ENCODE results near the gene C1QTNF9B.
"Not testable (repeated sequence)": the region's sequence is repeated elsewhere in the genome, so short reads cannot be mapped to it uniquely, and the experiment has no call there.

C1QTNF9B gene

DNA sequence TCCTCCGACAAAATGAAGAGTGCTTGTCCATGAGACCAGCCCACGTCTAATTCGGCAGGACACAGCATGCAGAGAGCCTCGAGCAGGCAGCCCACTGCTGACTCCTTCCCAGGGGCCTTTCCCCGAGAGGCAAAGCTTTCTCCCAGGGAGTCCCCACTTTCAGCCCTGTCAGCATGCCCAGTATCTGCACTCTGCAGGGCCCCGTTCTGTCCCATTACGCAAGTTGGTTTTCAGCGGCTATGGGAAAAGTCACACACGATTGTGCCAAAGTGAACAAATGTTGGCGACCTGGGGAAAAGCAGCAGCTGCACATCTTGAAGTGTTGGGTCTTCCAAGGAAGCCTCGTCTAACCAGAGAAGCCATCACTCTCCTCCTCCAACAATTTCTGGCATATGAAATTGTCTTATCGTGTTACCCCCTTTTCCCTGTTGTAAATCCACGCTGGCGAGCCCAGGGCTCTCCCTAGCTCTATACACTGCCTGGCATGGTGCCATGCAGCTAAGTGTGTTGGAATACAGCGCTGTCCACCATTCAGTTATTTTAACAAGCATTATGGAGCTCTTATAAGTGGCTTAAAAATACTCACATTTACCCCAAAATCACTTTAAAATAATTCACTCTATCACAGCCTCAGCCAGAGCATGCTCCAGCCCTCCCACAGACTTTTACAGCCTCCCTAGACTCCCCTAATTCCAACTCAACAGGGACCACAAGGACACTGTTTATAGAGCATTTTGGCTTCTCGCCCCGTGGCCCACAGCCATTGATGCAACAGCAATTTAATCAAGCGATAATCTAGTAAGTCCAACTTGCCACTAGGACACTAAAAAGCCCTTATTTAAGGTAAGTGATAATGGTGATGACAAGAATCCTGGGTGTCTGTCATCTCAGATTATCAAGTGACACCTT is 16.6 kb downstream of the C1QTNF9B start:
- H3K27ac ChIP-seq (ENCODE audit: low read depth in 2 of 2, low read length in 2 of 2); H3K9ac ChIP-seq (ENCODE audit: low read depth in 1 of 2, low read length in 2 of 2); H3K4me3 ChIP-seq (ENCODE audit: low read length in 2 of 2); H3K27me3 ChIP-seq (ENCODE audit: control insufficient read depth in 2 of 2, insufficient read depth in 2 of 2, low read length in 2 of 2); H3K9me3 ChIP-seq (ENCODE audit: control insufficient read depth in 2 of 2, low read length in 2 of 2); H3K4me1 ChIP-seq (ENCODE audit: control insufficient read depth in 2 of 2, insufficient read depth in 2 of 2, low read length in 2 of 2): not testable (repeated sequence)
- H3K36me3 ChIP-seq (ENCODE audit: control insufficient read depth in 2 of 2, insufficient read depth in 2 of 2, low read length in 2 of 2) = peaks cover 9 to 21% of the 10 kb centered on the region in 2 donors

DNA sequence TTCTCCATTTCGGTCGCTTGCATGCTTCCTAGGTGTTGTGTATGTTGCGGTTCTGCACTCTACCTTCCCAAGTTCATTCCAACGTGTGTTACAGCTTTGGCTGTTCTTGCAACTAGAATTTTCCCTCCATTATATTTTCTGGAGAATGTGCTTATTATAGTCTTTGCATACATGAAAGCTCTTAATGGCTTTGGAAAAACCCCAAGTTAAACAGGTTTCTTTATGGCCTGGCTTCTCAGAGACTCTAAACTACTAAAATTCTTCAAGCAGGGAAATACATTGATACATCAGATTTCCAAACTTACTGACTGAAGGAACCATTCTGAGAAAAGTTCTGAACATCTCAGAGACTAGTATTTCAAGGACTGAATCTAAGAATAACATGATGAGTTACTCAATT is 20.0 kb downstream of the C1QTNF9B start:
- H3K4me3 ChIP-seq (ENCODE audit: low read length in 2 of 2) = no peak overlapping the region
- H3K36me3 ChIP-seq (ENCODE audit: control insufficient read depth in 2 of 2, insufficient read depth in 2 of 2, low read length in 2 of 2) = peaks cover 4 to 10% of the 10 kb centered on the region in 2 donors
- no peak overlapping the region for H3K27ac ChIP-seq (ENCODE audit: low read depth in 2 of 2, low read length in 2 of 2)
- H3K4me1 ChIP-seq (ENCODE audit: control insufficient read depth in 2 of 2, insufficient read depth in 2 of 2, low read length in 2 of 2) = no peaks in the 10 kb centered on the region
- no peak overlapping the region for H3K9ac ChIP-seq (ENCODE audit: low read depth in 1 of 2, low read length in 2 of 2)
- no peaks in the 10 kb centered on the region for H3K9me3 ChIP-seq (ENCODE audit: control insufficient read depth in 2 of 2, low read length in 2 of 2)
- H3K27me3 ChIP-seq (ENCODE audit: control insufficient read depth in 2 of 2, insufficient read depth in 2 of 2, low read length in 2 of 2) = no peaks in the 10 kb centered on the region

DNA sequence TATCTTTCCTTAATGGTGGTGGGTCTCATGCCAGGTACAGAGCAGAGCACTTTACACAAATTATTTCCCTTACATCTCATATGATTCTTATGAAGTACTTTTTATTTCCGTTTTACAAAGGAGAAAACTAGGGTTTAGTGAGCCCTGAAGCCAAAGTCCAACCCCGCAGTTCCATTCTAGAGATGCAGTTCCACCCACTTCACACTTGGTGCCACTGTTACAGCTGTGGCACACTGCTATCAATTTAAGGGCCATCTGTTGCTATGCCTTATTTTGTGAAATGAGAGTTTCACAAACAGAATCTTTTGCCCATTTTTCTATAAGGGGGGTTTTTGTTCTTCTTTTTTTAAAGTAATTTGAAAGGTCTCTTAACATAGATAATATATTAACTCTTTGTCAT is 21.0 kb downstream of the C1QTNF9B start:
- no peaks in the 10 kb centered on the region for H3K27me3 ChIP-seq (ENCODE audit: control insufficient read depth in 2 of 2, insufficient read depth in 2 of 2, low read length in 2 of 2)
- no peaks in the 10 kb centered on the region for H3K9me3 ChIP-seq (ENCODE audit: control insufficient read depth in 2 of 2, low read length in 2 of 2)
- H3K36me3 ChIP-seq (ENCODE audit: control insufficient read depth in 2 of 2, insufficient read depth in 2 of 2, low read length in 2 of 2) = peaks cover 4 to 10% of the 10 kb centered on the region in 2 donors
- H3K9ac ChIP-seq (ENCODE audit: low read depth in 1 of 2, low read length in 2 of 2) = no peak overlapping the region
- no peak overlapping the region for H3K4me3 ChIP-seq (ENCODE audit: low read length in 2 of 2)
- H3K27ac ChIP-seq (ENCODE audit: low read depth in 2 of 2, low read length in 2 of 2) = no peak overlapping the region
- H3K4me1 ChIP-seq (ENCODE audit: control insufficient read depth in 2 of 2, insufficient read depth in 2 of 2, low read length in 2 of 2) = no peaks in the 10 kb centered on the region

DNA sequence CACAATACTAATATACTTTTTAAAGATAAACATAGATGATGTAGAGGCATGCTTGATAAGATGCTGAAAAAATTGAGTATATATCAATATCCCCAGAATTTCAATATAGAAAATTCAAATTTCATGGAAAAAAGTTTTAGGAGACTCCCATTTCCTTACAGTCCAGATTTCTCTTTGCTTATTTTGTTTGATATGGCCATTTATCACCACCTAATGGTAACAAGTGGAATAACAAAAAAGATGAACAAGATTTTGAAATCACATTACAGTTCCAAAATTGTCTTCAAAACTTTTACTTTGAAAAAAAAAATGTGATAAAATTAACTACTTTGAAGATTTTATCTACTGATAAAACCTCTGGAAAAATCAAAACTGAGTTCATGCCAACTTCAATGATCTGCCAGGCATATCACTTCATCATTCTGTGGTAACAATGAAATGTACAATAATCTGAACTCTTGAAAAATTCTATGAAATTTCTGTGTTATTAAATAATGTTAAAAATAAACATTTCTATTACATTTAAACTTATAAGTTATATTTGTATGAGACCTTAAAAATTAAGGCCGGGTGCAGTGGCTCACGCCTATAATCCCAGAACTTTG is 25.6 kb downstream of the C1QTNF9B start:
- Histone ChIP-seq H3K36me3 (ENCODE audit: control insufficient read depth in 2 of 2, insufficient read depth in 2 of 2, low read length in 2 of 2) (no peaks in the 10 kb centered on the region), H3K9me3 (ENCODE audit: control insufficient read depth in 2 of 2, low read length in 2 of 2) (no peaks in the 10 kb centered on the region), H3K27ac (ENCODE audit: low read depth in 2 of 2, low read length in 2 of 2) (no peak overlapping the region), H3K9ac (ENCODE audit: low read depth in 1 of 2, low read length in 2 of 2) (no peak overlapping the region), H3K4me1 (ENCODE audit: control insufficient read depth in 2 of 2, insufficient read depth in 2 of 2, low read length in 2 of 2) (no peaks in the 10 kb centered on the region), H3K27me3 (ENCODE audit: control insufficient read depth in 2 of 2, insufficient read depth in 2 of 2, low read length in 2 of 2) (no peaks in the 10 kb centered on the region), H3K4me3 (ENCODE audit: low read length in 2 of 2) (no peak overlapping the region)

DNA sequence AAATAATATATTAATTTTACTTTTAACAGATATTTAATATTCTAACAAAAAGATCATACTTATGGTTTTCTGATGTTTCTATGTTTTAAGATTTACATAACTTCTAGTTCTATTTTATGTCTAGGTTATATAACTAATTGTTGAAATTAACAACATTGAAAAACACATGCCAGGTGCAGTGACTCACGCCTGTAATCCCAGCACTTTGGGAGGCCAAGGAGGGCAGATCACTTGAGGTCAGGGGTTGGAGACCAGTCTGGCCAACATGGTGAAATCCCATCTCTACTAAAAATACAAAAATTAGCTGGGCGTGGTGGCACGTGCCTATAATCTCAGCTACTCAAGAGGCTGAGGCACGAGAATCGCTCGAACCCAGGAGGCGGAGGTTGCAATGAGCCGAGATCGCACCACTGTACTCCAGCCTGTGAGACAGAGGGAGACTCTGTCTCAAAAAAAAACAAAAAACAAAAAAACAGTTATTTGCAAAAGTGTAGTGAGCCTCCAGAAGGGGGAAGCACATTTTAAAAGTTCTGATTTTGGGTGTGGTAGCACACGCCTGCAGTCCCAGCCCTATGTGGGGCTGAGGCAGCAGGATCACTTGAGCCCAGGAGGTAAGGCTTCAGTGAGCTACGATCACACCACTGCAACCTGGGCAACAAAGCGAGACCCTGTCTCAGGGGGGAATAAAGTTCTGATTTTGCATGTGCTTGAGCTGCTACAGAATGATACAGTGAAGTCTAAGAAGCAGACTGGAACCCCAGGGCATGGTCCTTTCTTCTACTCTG is 26.8 kb downstream of the C1QTNF9B start:
- Histone ChIP-seq H3K36me3 (ENCODE audit: control insufficient read depth in 2 of 2, insufficient read depth in 2 of 2, low read length in 2 of 2) (no peaks in the 10 kb centered on the region), H3K4me1 (ENCODE audit: control insufficient read depth in 2 of 2, insufficient read depth in 2 of 2, low read length in 2 of 2) (no peaks in the 10 kb centered on the region), H3K4me3 (ENCODE audit: low read length in 2 of 2) (no peak overlapping the region), H3K9me3 (ENCODE audit: control insufficient read depth in 2 of 2, low read length in 2 of 2) (no peaks in the 10 kb centered on the region), H3K27ac (ENCODE audit: low read depth in 2 of 2, low read length in 2 of 2) (no peak overlapping the region), H3K27me3 (ENCODE audit: control insufficient read depth in 2 of 2, insufficient read depth in 2 of 2, low read length in 2 of 2) (no peaks in the 10 kb centered on the region), H3K9ac (ENCODE audit: low read depth in 1 of 2, low read length in 2 of 2) (no peak overlapping the region)

DNA sequence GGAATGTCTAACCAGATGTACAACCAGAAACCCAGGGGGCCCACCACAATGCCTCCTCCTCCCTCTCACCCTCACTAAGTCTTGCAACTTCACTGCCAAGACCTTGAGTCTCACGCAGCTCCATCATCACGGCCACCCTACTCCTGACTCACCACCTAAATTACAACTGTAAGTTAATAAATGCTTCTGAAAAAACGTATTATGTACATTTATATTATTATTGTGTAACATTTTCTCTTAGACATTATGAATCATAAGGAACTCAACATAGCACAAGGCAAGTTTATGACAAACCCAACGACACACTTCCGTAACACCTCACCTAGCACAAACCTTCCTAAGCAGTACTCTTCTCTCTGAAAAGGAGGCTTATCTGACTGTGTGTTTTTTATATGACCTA is 28.8 kb downstream of the C1QTNF9B start:
- Histone ChIP-seq H3K36me3 (ENCODE audit: control insufficient read depth in 2 of 2, insufficient read depth in 2 of 2, low read length in 2 of 2) (no peaks in the 10 kb centered on the region), H3K4me1 (ENCODE audit: control insufficient read depth in 2 of 2, insufficient read depth in 2 of 2, low read length in 2 of 2) (no peaks in the 10 kb centered on the region), H3K9ac (ENCODE audit: low read depth in 1 of 2, low read length in 2 of 2) (no peak overlapping the region), H3K27me3 (ENCODE audit: control insufficient read depth in 2 of 2, insufficient read depth in 2 of 2, low read length in 2 of 2) (no peaks in the 10 kb centered on the region), H3K4me3 (ENCODE audit: low read length in 2 of 2) (no peak overlapping the region), H3K9me3 (ENCODE audit: control insufficient read depth in 2 of 2, low read length in 2 of 2) (no peaks in the 10 kb centered on the region), H3K27ac (ENCODE audit: low read depth in 2 of 2, low read length in 2 of 2) (no peak overlapping the region)

DNA sequence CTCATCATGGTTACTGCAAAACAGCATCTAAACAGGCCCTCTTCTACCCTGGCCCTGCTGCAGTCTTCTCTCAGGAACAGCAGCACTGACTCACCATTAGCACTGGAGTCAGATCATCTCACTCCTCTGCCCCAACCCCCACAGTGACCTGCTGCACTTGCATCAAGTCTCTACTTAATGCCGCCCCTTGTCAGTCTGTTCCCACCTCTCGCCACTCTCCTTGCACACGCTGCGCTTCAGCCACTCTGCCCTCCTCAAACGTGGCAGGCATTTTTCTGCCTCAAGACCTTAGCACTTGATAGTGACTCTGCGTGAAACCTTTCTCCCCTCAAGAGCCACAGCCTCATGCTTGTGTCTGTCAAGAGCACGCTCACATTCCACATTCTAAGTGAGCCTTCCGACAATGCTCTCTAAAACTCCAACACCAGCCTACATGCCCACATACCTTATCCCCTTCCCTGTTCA is 30.2 kb downstream of the C1QTNF9B start:
- Histone ChIP-seq H3K9me3 (ENCODE audit: control insufficient read depth in 2 of 2, low read length in 2 of 2) (no peaks in the 10 kb centered on the region), H3K4me1 (ENCODE audit: control insufficient read depth in 2 of 2, insufficient read depth in 2 of 2, low read length in 2 of 2) (no peaks in the 10 kb centered on the region), H3K36me3 (ENCODE audit: control insufficient read depth in 2 of 2, insufficient read depth in 2 of 2, low read length in 2 of 2) (no peaks in the 10 kb centered on the region), H3K9ac (ENCODE audit: low read depth in 1 of 2, low read length in 2 of 2) (no peak overlapping the region), H3K27ac (ENCODE audit: low read depth in 2 of 2, low read length in 2 of 2) (no peak overlapping the region), H3K4me3 (ENCODE audit: low read length in 2 of 2) (no peak overlapping the region), H3K27me3 (ENCODE audit: control insufficient read depth in 2 of 2, insufficient read depth in 2 of 2, low read length in 2 of 2) (no peaks in the 10 kb centered on the region)

DNA sequence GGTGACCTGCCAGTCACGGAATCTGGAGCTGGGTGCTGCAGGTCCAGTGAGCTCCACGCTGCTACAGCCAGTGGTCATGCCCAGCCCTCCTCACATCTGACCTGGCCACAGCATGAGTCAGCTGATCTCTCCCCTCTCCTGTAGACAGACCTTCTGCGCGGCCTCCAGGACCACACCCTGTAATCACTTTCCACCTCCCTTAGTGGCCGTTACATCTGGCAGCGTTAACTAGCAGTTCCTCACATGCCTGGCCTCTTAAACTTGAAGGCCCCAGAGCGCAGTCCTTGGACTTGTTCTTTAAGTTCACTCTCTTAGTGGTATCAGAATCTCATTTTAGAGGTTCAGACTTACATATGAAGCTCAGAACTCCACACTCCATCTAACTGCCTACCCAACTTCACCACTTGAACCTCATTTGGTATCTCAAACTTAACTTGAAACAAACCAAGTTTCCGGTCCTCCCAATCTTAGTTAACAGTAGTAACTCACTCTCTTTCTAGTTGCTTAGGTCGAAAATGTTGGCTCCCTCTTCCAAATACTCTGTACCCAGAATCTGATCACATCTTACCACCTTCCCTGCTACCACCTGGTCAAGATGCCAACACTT is 30.8 kb downstream of the C1QTNF9B start:
- Histone ChIP-seq H3K9ac (ENCODE audit: low read depth in 1 of 2, low read length in 2 of 2) (no peak overlapping the region), H3K27me3 (ENCODE audit: control insufficient read depth in 2 of 2, insufficient read depth in 2 of 2, low read length in 2 of 2) (no peaks in the 10 kb centered on the region), H3K4me3 (ENCODE audit: low read length in 2 of 2) (no peak overlapping the region), H3K27ac (ENCODE audit: low read depth in 2 of 2, low read length in 2 of 2) (no peak overlapping the region), H3K9me3 (ENCODE audit: control insufficient read depth in 2 of 2, low read length in 2 of 2) (no peaks in the 10 kb centered on the region), H3K36me3 (ENCODE audit: control insufficient read depth in 2 of 2, insufficient read depth in 2 of 2, low read length in 2 of 2) (no peaks in the 10 kb centered on the region), H3K4me1 (ENCODE audit: control insufficient read depth in 2 of 2, insufficient read depth in 2 of 2, low read length in 2 of 2) (no peaks in the 10 kb centered on the region)

DNA sequence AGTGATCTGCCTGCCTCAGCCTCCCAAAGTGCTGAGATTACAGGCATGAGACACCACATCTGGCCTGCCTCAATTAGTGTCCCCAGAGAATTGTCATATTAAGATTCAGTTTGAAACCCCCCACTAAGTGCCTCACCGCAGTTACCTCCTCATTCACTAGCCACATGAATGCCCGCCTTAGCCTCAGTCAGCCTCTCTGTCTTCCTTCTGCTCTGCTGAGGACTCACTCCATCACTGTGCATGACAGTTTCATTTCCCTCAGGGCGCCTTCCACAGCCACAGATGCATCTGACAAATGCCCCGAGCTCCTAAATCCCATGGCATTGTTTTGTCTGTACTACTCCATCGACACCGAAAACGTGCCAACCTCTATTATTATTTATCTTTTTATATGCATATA is 31.4 kb downstream of the C1QTNF9B start:
- H3K4me1 ChIP-seq (ENCODE audit: control insufficient read depth in 2 of 2, insufficient read depth in 2 of 2, low read length in 2 of 2) = no peaks in the 10 kb centered on the region
- no peak overlapping the region for H3K9ac ChIP-seq (ENCODE audit: low read depth in 1 of 2, low read length in 2 of 2)
- no peaks in the 10 kb centered on the region for H3K9me3 ChIP-seq (ENCODE audit: control insufficient read depth in 2 of 2, low read length in 2 of 2)
- no peaks in the 10 kb centered on the region for H3K27me3 ChIP-seq (ENCODE audit: control insufficient read depth in 2 of 2, insufficient read depth in 2 of 2, low read length in 2 of 2)
- no peak overlapping the region for H3K27ac ChIP-seq (ENCODE audit: low read depth in 2 of 2, low read length in 2 of 2)
- no peak overlapping the region for H3K4me3 ChIP-seq (ENCODE audit: low read length in 2 of 2)
- H3K36me3 ChIP-seq (ENCODE audit: control insufficient read depth in 2 of 2, insufficient read depth in 2 of 2, low read length in 2 of 2) = no peaks in the 10 kb centered on the region

All from mucosa of rectum (tissue), 2 donors.